MCF 10A (cell line): ENCODE measurements around the gene CENPV. TPM values are rescaled to one million over a fixed set of nuclear protein-coding genes. Genes with fewer than 3 reads are reported as not detected.
"Not testable (repeated sequence)": the region's sequence is repeated elsewhere in the genome, so short reads cannot be mapped to it uniquely, and the experiment has no call there.

ENCODE experiments used
- BruUV-seq: library from RNA; stranded (reverse); fragments of 400-500 nt; replicated peaks from 2 replicates; lab custom pipeline; 2021; lab: Mats Ljungman, UMichigan
- CTCF ChIA-PET: fragments of 300-600 bp; sonication (Branson Sonifier 250); formaldehyde crosslinking; extraction: SDS; loops from one replicate; lab custom pipeline; 2021; ENCODE audit warnings: antibody characterized with exemption, inconsistent platforms; lab: Yijun Ruan, JAX
- POLR2A ChIA-PET: fragments of 300-600, 350-650 bp; sonication (Branson Sonifier 250); formaldehyde crosslinking; extraction: SDS; loops from one replicate; lab custom pipeline; 2020; ENCODE audit warnings: antibody characterized with exemption, inconsistent platforms; lab: Yijun Ruan, JAX
- DNase-seq: peaks from one replicate; pipeline ENCODE4 v3.0.0-alpha.2; 2018; ENCODE audit not compliant: unreplicated experiment
- H3K27ac Mint-ChIP-seq: one replicate; pipeline ENCODE4 v1.8.0; 2022; ENCODE audit warnings: mild to moderate bottlenecking, low read depth, mixed read lengths; ENCODE audit not compliant: unreplicated experiment
- H3K27me3 Mint-ChIP-seq: one replicate; pipeline ENCODE4 v1.8.0; 2022; ENCODE audit warnings: mixed read lengths; ENCODE audit not compliant: insufficient read depth, unreplicated experiment
- H3K36me3 Mint-ChIP-seq: one replicate; pipeline ENCODE4 v1.8.0; 2022; ENCODE audit warnings: mild to moderate bottlenecking, moderate library complexity, mixed read lengths; ENCODE audit not compliant: insufficient read depth, unreplicated experiment
- H3K4me1 Mint-ChIP-seq: one replicate; pipeline ENCODE4 v1.8.0; 2022; ENCODE audit warnings: mixed read lengths; ENCODE audit not compliant: insufficient read depth, unreplicated experiment
- H3K4me3 Mint-ChIP-seq: one replicate; pipeline ENCODE4 v1.8.0; 2022; ENCODE audit warnings: mild to moderate bottlenecking, moderate library complexity, mixed read lengths; ENCODE audit not compliant: unreplicated experiment
- H3K9me3 Mint-ChIP-seq: one replicate; pipeline ENCODE4 v1.8.0; 2022; ENCODE audit warnings: mixed read lengths; ENCODE audit not compliant: unreplicated experiment
- intact Hi-C: fragments of 100-400 bp; cut with micrococcal nuclease; formaldehyde crosslinking; loops from 2 replicates; pipeline ENCODE4 v1.14.1; 2022
- total RNA-seq: library from RNA; stranded (reverse); gene quantifications from 2 replicates; pipeline ENCODE4 v1.2.3, GENCODE V29; 2022
- TF ChIP-seq, protein P1 (sequence below): fragments of 200-600 bp; IDR thresholded peaks from one replicate; pipeline ENCODE4 v1.8.0; 2022; ENCODE audit warnings: antibody characterized with exemption, mild to moderate bottlenecking; ENCODE audit not compliant: unreplicated experiment

CENPV gene
- total RNA-seq, 1 experiment from 2014 or later = 22.4 TPM

DNA sequence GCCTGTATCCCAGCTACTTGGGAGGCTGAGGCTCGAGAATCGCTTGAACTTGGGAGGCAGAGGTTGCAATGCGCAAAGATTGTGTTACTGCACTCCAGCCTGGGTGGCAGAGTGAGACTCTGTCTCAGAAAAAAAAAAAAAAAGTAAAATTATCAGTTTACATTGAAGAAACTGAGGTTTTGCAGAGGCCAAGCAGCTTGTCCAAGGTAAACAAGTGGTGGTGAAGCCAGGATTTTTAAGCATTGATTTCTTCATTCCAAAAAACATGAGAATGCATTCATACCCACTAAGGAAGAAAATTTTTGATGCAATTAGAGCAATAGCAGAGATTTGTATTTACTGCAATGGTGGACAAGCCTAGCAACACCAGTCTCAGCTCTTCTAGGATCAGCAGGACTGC is 52.7 kb downstream of the CENPV start:
- H3K27me3 Mint-ChIP-seq = no peaks in the 10 kb centered on the region
- H3K36me3 Mint-ChIP-seq = peaks cover 13% of the 10 kb centered on the region
- intact Hi-C loops = no loop called here
- H3K9me3 Mint-ChIP-seq = no peaks in the 10 kb centered on the region
- DNase-seq = no peak
- TF ChIP-seq, protein P1, sequence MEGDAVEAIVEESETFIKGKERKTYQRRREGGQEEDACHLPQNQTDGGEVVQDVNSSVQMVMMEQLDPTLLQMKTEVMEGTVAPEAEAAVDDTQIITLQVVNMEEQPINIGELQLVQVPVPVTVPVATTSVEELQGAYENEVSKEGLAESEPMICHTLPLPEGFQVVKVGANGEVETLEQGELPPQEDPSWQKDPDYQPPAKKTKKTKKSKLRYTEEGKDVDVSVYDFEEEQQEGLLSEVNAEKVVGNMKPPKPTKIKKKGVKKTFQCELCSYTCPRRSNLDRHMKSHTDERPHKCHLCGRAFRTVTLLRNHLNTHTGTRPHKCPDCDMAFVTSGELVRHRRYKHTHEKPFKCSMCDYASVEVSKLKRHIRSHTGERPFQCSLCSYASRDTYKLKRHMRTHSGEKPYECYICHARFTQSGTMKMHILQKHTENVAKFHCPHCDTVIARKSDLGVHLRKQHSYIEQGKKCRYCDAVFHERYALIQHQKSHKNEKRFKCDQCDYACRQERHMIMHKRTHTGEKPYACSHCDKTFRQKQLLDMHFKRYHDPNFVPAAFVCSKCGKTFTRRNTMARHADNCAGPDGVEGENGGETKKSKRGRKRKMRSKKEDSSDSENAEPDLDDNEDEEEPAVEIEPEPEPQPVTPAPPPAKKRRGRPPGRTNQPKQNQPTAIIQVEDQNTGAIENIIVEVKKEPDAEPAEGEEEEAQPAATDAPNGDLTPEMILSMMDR = no peak
- H3K4me3 Mint-ChIP-seq = no peak overlapping the region
- BruUV-seq = no TSS peak
- H3K4me1 Mint-ChIP-seq = no peaks in the 10 kb centered on the region
- no peak overlapping the region for H3K27ac Mint-ChIP-seq
- CTCF ChIA-PET = interaction anchor here (1.2 kb wide), 1 partner anchor 12 kb away, joined by 3 read pairs; no protein-coding TSS in a partner anchor
- POLR2A ChIA-PET = interaction anchor here (0.6 kb wide), 1 partner anchor 83 kb away, joined by 4 read pairs; the partner anchor contains the start of gene PIGL

DNA sequence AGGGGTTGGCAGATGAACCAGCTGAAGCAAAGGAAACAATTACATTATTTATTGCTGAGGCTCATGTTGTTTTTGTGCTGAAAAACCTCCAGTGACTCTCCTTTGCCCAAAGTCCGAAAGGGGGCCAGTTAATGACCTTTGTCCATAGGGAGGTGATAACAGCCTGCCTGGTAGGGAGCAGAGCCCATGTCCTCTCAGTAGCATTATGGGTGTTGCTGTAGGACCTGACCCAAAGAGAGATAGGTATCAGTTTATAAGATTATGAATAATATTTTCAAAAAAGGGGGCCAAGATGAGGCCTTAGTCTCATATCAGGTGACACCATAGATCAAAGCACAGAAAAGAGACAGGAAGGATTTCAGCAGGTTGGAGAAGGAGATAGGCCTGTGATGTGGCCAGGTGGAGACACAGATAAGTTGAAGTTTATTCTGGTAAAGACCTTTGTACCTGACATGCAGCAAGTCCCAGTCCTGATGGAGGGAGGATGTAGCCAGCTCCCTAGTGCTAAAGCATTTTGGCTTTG is 55.1 kb downstream of the CENPV start:
- no peak for DNase-seq
- no peaks in the 10 kb centered on the region for H3K27me3 Mint-ChIP-seq
- no peak overlapping the region for H3K27ac Mint-ChIP-seq
- ChIA-PET CTCF (interaction anchor here (0.6 kb wide), 2 partner anchors 10 to 30 kb away, joined by 3 read pairs; no protein-coding TSS in a partner anchor), POLR2A (no interaction called here)
- intact Hi-C loops = no loop called here
- no peak overlapping the region for H3K4me3 Mint-ChIP-seq
- TF ChIP-seq, protein P1 = no peak
- no peaks in the 10 kb centered on the region for H3K9me3 Mint-ChIP-seq
- BruUV-seq = no TSS peak
- peaks cover 12% of the 10 kb centered on the region for H3K36me3 Mint-ChIP-seq
- H3K4me1 Mint-ChIP-seq = no peaks in the 10 kb centered on the region

DNA sequence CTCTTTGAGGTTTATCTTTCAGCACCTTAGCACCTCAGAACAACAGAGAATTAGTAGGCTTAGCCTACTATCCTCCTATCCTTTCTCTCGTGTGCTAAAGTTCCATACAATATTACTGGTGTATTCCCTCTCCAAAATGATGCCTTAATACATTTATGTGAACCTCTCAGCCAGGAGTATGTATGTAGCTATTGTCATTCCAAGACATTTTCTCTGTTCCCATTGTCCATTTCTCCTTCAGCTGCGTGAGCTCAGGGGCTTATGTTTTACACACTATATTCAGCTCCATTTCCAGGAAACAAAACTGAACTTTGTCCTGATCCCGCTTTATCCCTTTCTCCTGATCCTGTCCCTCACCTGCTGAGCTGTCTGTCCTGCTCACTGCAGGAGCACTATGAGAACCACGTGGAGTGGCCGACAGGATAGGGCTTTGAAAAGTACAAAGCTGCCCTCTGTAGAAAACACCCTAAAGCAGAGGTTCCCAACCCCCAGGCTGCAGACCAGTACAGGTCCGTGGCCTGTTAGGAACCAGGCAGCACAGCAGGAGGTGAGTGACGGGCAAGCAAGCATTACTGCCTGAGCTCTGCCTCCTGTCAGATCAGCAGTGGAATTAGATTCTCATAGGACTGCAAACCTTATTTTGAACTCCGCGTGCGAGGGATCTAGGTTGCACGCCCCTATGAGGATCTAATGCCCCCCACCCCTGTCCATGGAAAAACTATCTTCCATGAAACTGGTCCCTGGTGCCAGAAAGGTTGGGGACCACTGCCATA is 55.7 kb downstream of the CENPV start:
- Mint-ChIP-seq H3K27ac (no peak overlapping the region), H3K9me3 (no peaks in the 10 kb centered on the region), H3K4me3 (no peak overlapping the region), H3K27me3 (no peaks in the 10 kb centered on the region), H3K4me1 (no peaks in the 10 kb centered on the region), H3K36me3 (peaks cover 6% of the 10 kb centered on the region)
- intact Hi-C loops = no loop called here
- POLR2A ChIA-PET = no interaction called here
- TF ChIP-seq, protein P1 = no peak
- CTCF ChIA-PET = interaction anchor here (0.6 to 0.8 kb wide), 3 partner anchors 9 to 311 kb away, joined by 3 to 6 read pairs (median 3); no protein-coding TSS in a partner anchor
- no TSS peak for BruUV-seq
- no peak for DNase-seq

DNA sequence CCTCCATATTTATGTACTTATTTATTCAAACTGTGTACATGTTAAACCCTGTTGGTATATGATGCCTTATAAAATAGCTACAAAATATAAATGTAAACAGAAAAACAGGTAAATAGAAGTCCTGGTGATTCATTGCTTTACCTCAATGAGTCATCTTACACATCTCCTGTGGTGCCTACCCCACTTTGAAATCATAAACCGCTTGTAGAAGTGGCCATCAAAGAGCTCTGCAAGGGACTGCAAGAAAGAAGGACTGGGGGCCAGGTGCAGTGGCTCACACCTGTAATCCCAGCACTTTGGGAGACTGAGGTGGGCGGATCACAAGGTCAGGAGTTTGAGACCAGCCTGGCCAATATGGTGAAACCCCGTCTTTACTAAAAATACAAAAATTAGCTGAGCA is 57.2 kb downstream of the CENPV start:
- H3K27ac Mint-ChIP-seq, intact Hi-C loops, H3K9me3 Mint-ChIP-seq, H3K27me3 Mint-ChIP-seq, H3K4me1 Mint-ChIP-seq, H3K36me3 Mint-ChIP-seq, H3K4me3 Mint-ChIP-seq, BruUV-seq: not testable (repeated sequence)
- POLR2A ChIA-PET = interaction anchor here (0.7 to 1.7 kb wide), 3 partner anchors 10 to 79 kb away, joined by 3 to 12 read pairs (median 3); partner anchors contain the start of gene PIGL
- CTCF ChIA-PET = interaction anchor here (0.6 to 2.9 kb wide), 2 partner anchors 9 to 58 kb away, joined by 4 to 11 read pairs; no protein-coding TSS in a partner anchor
- peak; percentile 25 for DNase-seq
